CD4-positive, alpha-beta T cell treated with Interleukin-4 for 1 hour (primary cell): ENCODE data around the gene KANSL2.
A peak's percentile ranks its signal among the peaks of the same experiment; 100 is the strongest.
"Not testable (repeated sequence)": the region's sequence is repeated elsewhere in the genome, so short reads cannot be mapped to it uniquely, and the experiment has no call there.

ENCODE experiments used
- DNase-seq, 2 donors: peaks; one replicate each; pipeline ENCODE4 v3.0.0-alpha.2; 2020 to 2022

Gene KANSL2

GRCh38 chr12:48682927-48683326 is 889 bp upstream of the KANSL2 start:
- DNase-seq: no peak

GRCh38 chr12:48682533-48682905 is 481 bp upstream of the KANSL2 start:
- DNase-seq: not testable (repeated sequence)

- no peak for DNase-seq
Observed at GRCh38 chr12:48681399-48681709, 684 bp downstream of the KANSL2 start.

GRCh38 chr12:48680861-48681260 is 1.2 kb downstream of the KANSL2 start:
- no peak for DNase-seq

- DNase-seq: no peak
Observed at GRCh38 chr12:48678551-48679185, 3.4 kb downstream of the KANSL2 start.

- no peak for DNase-seq
Observed at GRCh38 chr12:48671231-48671856, 10.7 kb downstream of the KANSL2 start.

- DNase-seq: no peak
Observed at GRCh38 chr12:48668996-48669395, 13.0 kb downstream of the KANSL2 start.

GRCh38 chr12:48659863-48660262 is 22.2 kb downstream of the KANSL2 start:
- no peak for DNase-seq

GRCh38 chr12:48651681-48652080 is 30.4 kb downstream of the KANSL2 start:
- DNase-seq: no peak

GRCh38 chr12:48645354-48645753 is 36.7 kb downstream of the KANSL2 start:
- not testable (repeated sequence) for DNase-seq

- DNase-seq: no peak
Observed at GRCh38 chr12:48643011-48643410, 39.0 kb downstream of the KANSL2 start.

GRCh38 chr12:48641752-48642555 is 40.1 kb downstream of the KANSL2 start:
- DNase-seq: not testable (repeated sequence)

GRCh38 chr12:48640854-48641253 is 41.2 kb downstream of the KANSL2 start:
- no peak for DNase-seq

GRCh38 chr12:48640428-48640827 is 41.6 kb downstream of the KANSL2 start:
- DNase-seq: no peak

GRCh38 chr12:48631071-48631470 is 51.0 kb downstream of the KANSL2 start:
- no peak for DNase-seq

- DNase-seq: no peak
Observed at GRCh38 chr12:48630346-48630745, 51.7 kb downstream of the KANSL2 start.

GRCh38 chr12:48629541-48629940 is 52.5 kb downstream of the KANSL2 start:
- DNase-seq: no peak

- no peak for DNase-seq
Observed at GRCh38 chr12:48627556-48627955, 54.5 kb downstream of the KANSL2 start.

GRCh38 chr12:48622997-48623396 is 59.0 kb downstream of the KANSL2 start:
- not testable (repeated sequence) for DNase-seq

- DNase-seq: peak; percentile 71 to 75
Observed at GRCh38 chr12:48618541-48618940, 63.5 kb downstream of the KANSL2 start.

GRCh38 chr12:48615681-48616080 is 66.4 kb downstream of the KANSL2 start:
- no peak for DNase-seq

GRCh38 chr12:48613321-48613720 is 68.7 kb downstream of the KANSL2 start:
- DNase-seq: no peak
